Right renal cortex interstitium (tissue), 3 donors: Measurements from ENCODE around the gene BEST2. TPM values are rescaled to one million over a fixed set of nuclear protein-coding genes. Genes with fewer than 3 reads are reported as not detected.
"Not testable (repeated sequence)": the region's sequence is repeated elsewhere in the genome, so short reads cannot be mapped to it uniquely, and the experiment has no call there.

ENCODE experiments used
- DNase-seq, 3 donors: peaks; one replicate each; pipeline ENCODE4 v3.0.0-alpha.2; 2013; ENCODE audit warnings: low read depth in 3 of 3, low spot score in 2 of 3
- polyA plus RNA-seq, 3 donors: library from polyadenylated mRNA; unstranded; fragments of 120-200 nt; gene quantifications; one replicate each; pipeline ENCODE4 v1.2.1, GENCODE V29; 2013; ENCODE audit not compliant: insufficient read length in 3 of 3

BEST2 gene
- polyA plus RNA-seq = under 1 TPM in 2 of 3 donors, not detected in 1; 0.07 to 0.08 TPM

GRCh38 chr19:12751635-12752034 lies at the start of gene BEST2:
Gene BEST2, plus strand, starts transcription at chr19:12751791. Its CDS starts 802 bp downstream, at chr19:12752593.
- no peak for DNase-seq

DNA sequence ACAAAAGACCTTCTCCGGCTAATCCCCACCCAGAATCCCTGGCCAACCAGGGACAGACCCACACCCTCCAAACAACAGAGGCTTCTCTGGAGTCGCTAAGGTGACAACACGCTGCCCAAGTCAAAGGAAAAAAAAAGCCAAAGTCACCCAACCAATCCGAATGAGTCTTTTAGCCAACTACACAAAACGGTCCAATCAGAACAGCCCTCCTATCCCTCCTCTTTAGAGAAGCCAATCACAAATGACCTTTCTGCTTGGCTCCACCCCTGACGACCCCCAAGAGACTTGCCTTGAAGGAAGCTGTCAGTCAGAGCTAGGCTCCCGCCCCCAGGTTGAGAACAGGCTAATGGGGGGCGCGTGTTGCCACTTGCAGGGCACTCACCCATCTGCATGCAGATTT lies 48.5 kb upstream of the BEST2 start:
- DNase-seq = no peak

GRCh38 chr19:12705169-12705568 lies 46.4 kb upstream of the BEST2 start:
- DNase-seq = no peak

DNA sequence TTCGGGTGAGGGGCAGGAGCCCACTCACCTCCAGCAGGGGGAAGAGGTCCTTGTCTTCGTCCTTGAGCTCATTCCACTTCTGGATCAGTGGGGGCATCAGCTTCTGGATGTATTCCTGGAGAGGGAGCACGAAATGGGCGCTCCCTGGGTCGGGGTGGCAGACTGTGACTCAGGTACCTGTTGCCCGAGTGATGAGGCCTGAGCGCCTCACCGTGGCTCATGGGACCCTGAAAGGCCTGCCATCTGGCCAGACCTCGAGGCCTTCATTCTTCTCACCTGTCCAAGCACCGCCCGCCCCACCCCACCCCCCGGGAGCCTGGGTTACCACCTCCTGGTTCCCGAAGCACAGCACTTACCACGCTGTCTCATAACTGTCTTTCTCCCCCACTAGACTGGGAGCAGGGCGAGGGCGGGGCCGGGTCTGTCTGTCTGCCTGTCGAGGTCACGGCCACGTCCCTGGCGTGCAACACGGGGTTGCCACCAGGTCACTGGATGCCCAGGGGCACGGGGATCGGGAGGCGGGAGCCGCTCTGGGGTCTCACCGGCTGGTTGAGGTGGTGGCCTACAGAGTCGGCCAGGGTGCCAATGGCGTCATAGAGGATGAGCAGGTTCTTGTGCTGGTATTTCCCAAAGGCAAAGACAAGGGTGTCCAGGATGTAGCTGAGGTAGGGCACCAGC lies 45.8 kb upstream of the BEST2 start:
- no peak for DNase-seq

- DNase-seq = no peak
Measured at GRCh38 chr19:12706332-12706718, 45.3 kb upstream of the BEST2 start.

- DNase-seq = no peak
Measured at GRCh38 chr19:12708641-12709040, 43.0 kb upstream of the BEST2 start.

GRCh38 chr19:12711187-12711586 lies 40.4 kb upstream of the BEST2 start:
- DNase-seq = no peak

DNA sequence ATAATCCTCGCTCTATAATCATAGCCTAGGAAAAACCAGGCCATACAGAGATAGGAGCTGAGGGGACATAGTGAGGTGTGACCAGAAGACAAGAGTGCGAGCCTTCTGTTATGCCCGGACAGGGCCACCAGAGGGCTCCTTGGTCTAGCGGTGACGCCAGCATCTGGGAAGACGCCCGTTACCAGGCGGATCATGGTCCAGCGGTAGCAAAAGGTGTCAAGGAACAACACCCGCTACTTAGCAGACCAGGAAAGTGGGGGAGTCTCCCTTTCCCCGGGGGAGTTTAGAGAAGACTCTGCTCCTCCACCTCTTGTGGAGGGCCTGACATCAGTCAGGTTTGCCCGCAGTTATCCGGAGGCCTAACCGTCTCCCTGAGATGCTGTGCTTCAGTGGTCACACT lies 39.5 kb upstream of the BEST2 start:
- not testable (repeated sequence) for DNase-seq

DNA sequence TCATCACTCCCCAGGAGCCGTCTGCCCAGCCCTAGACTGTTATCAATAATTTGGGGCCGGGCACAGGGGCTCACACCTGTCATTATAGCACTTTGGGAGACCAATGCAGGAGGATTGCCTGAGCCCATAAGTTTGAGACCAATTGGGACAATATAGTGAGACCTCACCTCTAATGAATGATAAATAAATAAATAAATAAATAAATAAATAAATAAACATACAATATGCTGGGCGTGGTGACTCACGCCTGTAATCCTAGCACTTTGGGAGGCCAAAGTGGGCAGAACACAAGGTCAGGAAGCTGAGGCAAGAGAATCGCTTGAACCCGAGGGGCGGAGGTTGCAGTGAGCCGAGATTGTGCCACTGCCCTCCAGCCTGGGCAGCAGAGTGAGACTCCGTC lies 38.3 kb upstream of the BEST2 start:
- not testable (repeated sequence) for DNase-seq

- no peak for DNase-seq
Measured at GRCh38 chr19:12715102-12715501, 36.5 kb upstream of the BEST2 start.

DNA sequence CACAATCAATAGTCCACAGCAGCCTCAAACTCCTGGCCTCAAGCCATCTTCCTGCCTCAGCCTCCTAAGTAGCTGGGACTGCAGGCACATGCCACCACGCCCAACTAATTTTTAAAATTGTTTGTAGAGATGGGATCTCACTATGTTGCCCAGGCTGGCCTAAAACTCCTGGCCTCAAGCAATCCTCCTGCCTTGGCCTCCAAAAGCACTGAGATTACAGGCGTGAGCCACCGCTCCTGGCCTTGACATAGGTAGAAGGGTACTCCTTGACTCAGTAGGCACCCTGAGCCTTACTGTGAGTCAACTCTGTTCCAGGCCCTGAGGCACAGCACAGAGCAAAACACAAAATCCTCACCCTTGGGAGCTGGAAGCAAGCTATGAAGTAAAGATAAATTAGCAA lies 35.7 kb upstream of the BEST2 start:
- DNase-seq = no peak

- DNase-seq = no peak
Measured at GRCh38 chr19:12720296-12720695, 31.3 kb upstream of the BEST2 start.

DNA sequence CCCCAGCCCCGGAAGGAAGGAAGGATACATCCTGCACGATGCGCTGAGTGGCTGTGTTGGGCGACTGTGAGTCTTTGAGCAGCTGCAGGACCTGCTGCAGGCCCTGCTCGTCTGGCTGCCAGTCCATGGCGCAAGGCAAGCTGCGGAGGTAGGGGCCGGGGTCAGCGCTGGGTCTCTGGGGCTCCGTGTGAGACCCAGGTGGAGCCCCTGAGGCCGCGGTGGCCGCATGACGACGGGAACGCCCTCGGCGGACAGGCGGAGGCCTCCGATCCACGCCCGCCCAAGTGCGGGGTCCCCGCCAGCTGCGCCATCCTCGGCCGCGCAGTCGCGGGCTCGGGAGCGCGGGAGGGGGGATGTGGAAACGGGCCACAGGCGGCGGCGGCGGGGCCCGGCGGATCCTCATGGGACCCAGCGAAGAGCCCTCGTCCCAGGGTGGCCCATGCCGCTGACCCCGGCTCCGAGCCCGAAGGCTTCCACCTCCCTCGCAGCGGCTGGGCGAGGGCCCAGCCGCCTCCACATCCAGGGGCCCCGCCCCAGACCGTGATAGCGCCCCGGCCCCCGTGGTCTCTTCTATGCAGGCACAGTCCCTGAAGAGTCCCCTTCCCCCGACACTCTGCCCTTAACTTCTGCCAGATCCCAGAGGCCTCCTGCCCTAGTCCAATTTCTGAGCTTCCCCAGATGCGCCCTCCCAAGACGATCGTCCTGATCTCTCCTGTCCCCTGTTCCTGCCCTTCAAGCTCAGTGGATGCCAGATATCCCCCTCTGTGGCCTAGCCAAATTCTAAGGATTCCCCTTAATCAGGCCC lies 30.5 kb upstream of the BEST2 start:
- no peak for DNase-seq

GRCh38 chr19:12721656-12722565 lies 29.7 kb upstream of the BEST2 start:
- DNase-seq = peak in 2 of 3 donors; percentile 47 to 60

DNA sequence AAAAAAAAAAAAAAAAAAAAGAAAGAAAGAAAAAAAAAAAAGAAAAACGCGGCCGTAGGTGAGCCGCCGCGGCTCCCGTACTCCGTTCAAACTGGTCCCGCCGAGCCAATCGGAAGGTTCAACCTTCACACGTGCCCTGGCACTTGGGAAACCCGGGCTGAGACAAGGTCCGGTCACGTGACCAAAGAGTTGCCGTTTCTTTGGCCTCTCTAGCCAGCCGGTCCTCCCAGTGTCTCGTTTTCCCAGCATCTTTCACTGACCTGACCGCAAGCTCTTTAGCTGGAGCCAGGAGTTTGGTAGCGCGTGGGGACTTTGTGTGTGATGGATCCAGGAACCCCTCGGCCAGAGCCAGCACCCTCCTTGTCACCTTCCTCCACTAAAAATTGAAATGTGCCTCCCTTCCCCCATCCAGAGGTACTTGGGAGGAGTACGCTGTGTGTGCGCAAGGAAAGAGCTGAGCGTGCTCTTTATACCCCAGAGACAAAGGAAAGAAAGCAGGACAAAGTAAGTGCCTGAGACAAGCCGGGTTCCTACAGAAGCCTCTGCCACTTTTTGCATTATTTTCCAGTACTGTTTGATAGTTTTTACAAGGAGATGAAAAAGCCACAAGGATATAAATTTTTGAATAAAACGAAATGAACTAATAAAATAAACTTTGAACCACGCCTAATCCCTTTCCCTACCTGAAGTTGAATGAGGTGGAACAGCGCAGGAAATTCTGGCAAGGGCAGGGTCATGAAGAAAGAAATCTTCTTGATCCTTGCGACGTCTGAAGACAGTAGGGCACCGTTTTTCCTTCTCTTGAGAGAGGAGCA lies 28.8 kb upstream of the BEST2 start:
- DNase-seq = peak; percentile 96 to 99 (median 96)

DNA sequence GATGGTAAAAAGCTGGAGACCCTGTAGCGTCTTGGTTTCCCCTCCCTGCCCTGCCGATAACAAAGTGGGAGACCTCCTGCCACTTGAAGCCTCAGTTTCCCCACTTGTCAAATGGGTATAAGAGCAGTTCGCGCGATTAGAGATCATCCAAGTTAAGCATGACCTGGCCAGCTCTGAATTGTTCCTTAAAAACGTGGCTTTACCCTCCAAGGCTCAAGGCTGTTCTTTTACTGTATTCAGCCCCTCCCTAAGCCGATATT lies 28.3 kb upstream of the BEST2 start:
- DNase-seq = no peak

GRCh38 chr19:12723641-12724426 lies 27.8 kb upstream of the BEST2 start, which contains the start of gene TNPO2:
Gene TNPO2, minus strand, starts transcription at chr19:12723932. Its CDS starts 2,955 bp downstream, at chr19:12720977.
- peak in 1 of 3 donors; percentile 61 for DNase-seq

DNA sequence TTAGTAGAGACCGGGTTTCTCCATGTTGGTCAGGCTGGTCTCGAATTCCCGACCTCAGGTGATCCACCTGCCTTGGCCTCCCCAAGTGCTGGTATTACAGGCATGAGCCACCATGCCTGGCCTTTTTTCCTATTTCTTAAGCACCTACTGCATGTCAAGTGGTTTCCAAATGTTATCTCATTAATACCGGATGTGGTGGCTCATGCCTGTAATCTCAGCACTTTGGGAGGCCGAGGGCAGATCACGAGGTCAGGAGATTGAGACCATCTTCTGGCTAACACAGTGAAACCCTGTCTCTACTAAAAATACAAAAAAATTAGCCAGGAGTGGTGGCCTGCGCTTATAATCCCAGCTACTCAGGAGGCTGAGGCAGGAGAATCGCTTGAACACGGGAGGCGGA lies 26.0 kb upstream of the BEST2 start:
- DNase-seq = not testable (repeated sequence)

DNA sequence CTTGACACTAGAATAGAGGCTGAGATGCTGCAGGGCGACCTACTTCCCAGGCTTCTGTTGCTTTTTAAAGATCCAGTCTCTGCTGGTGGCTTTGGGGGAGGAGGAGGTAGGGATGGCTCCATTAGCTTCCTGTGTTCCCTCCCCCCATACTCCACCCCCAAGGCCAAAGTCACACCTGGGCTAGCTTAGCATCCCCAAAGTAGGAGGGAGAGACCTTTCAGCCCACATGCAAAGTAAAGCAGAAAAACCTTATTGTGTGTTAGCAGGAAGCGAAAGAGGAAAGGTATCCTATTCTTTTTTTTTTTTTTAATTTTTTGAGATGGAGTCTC lies 24.6 kb upstream of the BEST2 start:
- DNase-seq = no peak
